HG03571 (cell line): ENCODE results near the gene TRPM3.

Source experiments
- ATAC-seq: cut with Tn5 transposase; IDR thresholded peaks from one replicate; pipeline ENCODE4 v1.9.1; 2021; ENCODE audit not compliant: unreplicated experiment

The TRPM3 gene

GRCh38 chr9:70535546-70536323 is 585.7 kb downstream of the TRPM3 start:
- no peak for ATAC-seq

GRCh38 chr9:70534471-70534870 is 587.0 kb downstream of the TRPM3 start:
- no peak for ATAC-seq

- no peak for ATAC-seq
Measured at GRCh38 chr9:70534061-70534460, 587.4 kb downstream of the TRPM3 start.

GRCh38 chr9:70533492-70533891 is 587.9 kb downstream of the TRPM3 start:
- no peak for ATAC-seq

- no peak for ATAC-seq
Measured at GRCh38 chr9:70532716-70533115, 588.7 kb downstream of the TRPM3 start.

GRCh38 chr9:70531311-70531710 is 590.1 kb downstream of the TRPM3 start:
- ATAC-seq = no peak

- ATAC-seq = no peak
Measured at GRCh38 chr9:70530716-70531115, 590.7 kb downstream of the TRPM3 start.

GRCh38 chr9:70529833-70530232 is 591.6 kb downstream of the TRPM3 start:
- no peak for ATAC-seq

- ATAC-seq = no peak
Measured at GRCh38 chr9:70529377-70529776, 592.0 kb downstream of the TRPM3 start.

GRCh38 chr9:70526902-70527301 is 594.5 kb downstream of the TRPM3 start:
- ATAC-seq = no peak

- no peak for ATAC-seq
Measured at GRCh38 chr9:70525519-70525918, 595.9 kb downstream of the TRPM3 start.

- peak; percentile 69 for ATAC-seq
Measured at GRCh38 chr9:70519912-70520724, 601.3 kb downstream of the TRPM3 start.

- no peak for ATAC-seq
Measured at GRCh38 chr9:70517926-70518610, 603.4 kb downstream of the TRPM3 start.

GRCh38 chr9:70514273-70514672 is 607.1 kb downstream of the TRPM3 start:
- no peak for ATAC-seq

GRCh38 chr9:70511858-70512257 is 609.6 kb downstream of the TRPM3 start:
- ATAC-seq = no peak

GRCh38 chr9:70510157-70510770 is 611.2 kb downstream of the TRPM3 start:
- no peak for ATAC-seq

- no peak for ATAC-seq
Measured at GRCh38 chr9:70506159-70506558, 615.3 kb downstream of the TRPM3 start.

GRCh38 chr9:70504834-70505233 is 616.6 kb downstream of the TRPM3 start:
- ATAC-seq = no peak

- ATAC-seq = no peak
Measured at GRCh38 chr9:70502690-70503089, 618.7 kb downstream of the TRPM3 start.

GRCh38 chr9:70500793-70501192 is 620.6 kb downstream of the TRPM3 start:
- ATAC-seq = no peak

GRCh38 chr9:70499621-70500020 is 621.8 kb downstream of the TRPM3 start:
- ATAC-seq = no peak
